HUES6 (cell line): Measurements from ENCODE around the gene MPZL2.
"Not testable (repeated sequence)": the region's sequence is repeated elsewhere in the genome, so short reads cannot be mapped to it uniquely, and the experiment has no call there.

Experiments used
- H3K27ac ChIP-seq: 2 replicates; pipeline ENCODE4 v1.7.0; 2013; ENCODE audit warnings: low read depth, mild to moderate bottlenecking, low read length, inconsistent platforms
- H3K27me3 ChIP-seq: 2 replicates; pipeline ENCODE4 v1.6.1; 2013; ENCODE audit warnings: low read length; ENCODE audit not compliant: control insufficient read depth, insufficient read depth
- H3K36me3 ChIP-seq: 2 replicates; pipeline ENCODE4 v1.6.1; 2013; ENCODE audit warnings: low read length; ENCODE audit not compliant: control insufficient read depth, insufficient read depth
- H3K4me1 ChIP-seq: 2 replicates; pipeline ENCODE4 v1.6.1; 2013; ENCODE audit warnings: low read length; ENCODE audit not compliant: control insufficient read depth, insufficient read depth
- H3K4me3 ChIP-seq: 2 replicates; pipeline ENCODE4 v1.5.1; 2013; ENCODE audit warnings: low read depth, low read length
- H3K9ac ChIP-seq: one replicate; pipeline ENCODE4 v1.6.1; 2013; ENCODE audit warnings: mild to moderate bottlenecking, low read length
- H3K9me3 ChIP-seq: 2 replicates; pipeline ENCODE4 v1.6.1; 2013; ENCODE audit warnings: low read depth, low read length; ENCODE audit not compliant: control insufficient read depth, insufficient read depth

The MPZL2 gene

GRCh38 chr11:118263695-118264568, at the start of gene MPZL2:
Gene MPZL2, minus strand, starts transcription at chr11:118264297. Its CDS starts 144 bp downstream, at chr11:118264153.
- Histone ChIP-seq H3K27ac (no peak within 1 kb of the TSS), H3K4me3 (peak within 1 kb of the TSS; percentile 49), H3K9ac (peak within 1 kb of the TSS; percentile 10), H3K9me3 (no peaks in the 10 kb centered on the region), H3K4me1 (peaks cover 33% of the 10 kb centered on the region), H3K36me3 (no peaks in the 10 kb centered on the region), H3K27me3 (peaks cover 63% of the 10 kb centered on the region)

GRCh38 chr11:118313242-118313641, 49.1 kb upstream of the MPZL2 start:
- Histone ChIP-seq H3K27me3 (no peaks in the 10 kb centered on the region), H3K27ac (no peak overlapping the region), H3K4me1 (peaks cover 22% of the 10 kb centered on the region), H3K4me3 (no peak overlapping the region), H3K9ac (no peak overlapping the region), H3K36me3 (no peaks in the 10 kb centered on the region), H3K9me3 (no peaks in the 10 kb centered on the region)

- Histone ChIP-seq H3K27me3 (no peaks in the 10 kb centered on the region), H3K9ac (no peak overlapping the region), H3K4me1 (peaks cover 22% of the 10 kb centered on the region), H3K27ac (no peak overlapping the region), H3K4me3 (no peak overlapping the region), H3K36me3 (no peaks in the 10 kb centered on the region), H3K9me3 (no peaks in the 10 kb centered on the region)
Observed at GRCh38 chr11:118312328-118312727, 48.2 kb upstream of the MPZL2 start.

GRCh38 chr11:118311518-118311917, 47.4 kb upstream of the MPZL2 start:
- H3K27me3 ChIP-seq = no peaks in the 10 kb centered on the region
- peaks cover 16% of the 10 kb centered on the region for H3K4me1 ChIP-seq
- H3K4me3 ChIP-seq = no peak overlapping the region
- H3K9me3 ChIP-seq = no peaks in the 10 kb centered on the region
- H3K9ac ChIP-seq = no peak overlapping the region
- no peak overlapping the region for H3K27ac ChIP-seq
- H3K36me3 ChIP-seq = no peaks in the 10 kb centered on the region

GRCh38 chr11:118310781-118311485, 46.8 kb upstream of the MPZL2 start:
- Histone ChIP-seq H3K27me3 (no peaks in the 10 kb centered on the region), H3K9me3 (no peaks in the 10 kb centered on the region), H3K27ac (no peak overlapping the region), H3K4me1 (peaks cover 10% of the 10 kb centered on the region), H3K4me3 (no peak overlapping the region), H3K9ac (no peak overlapping the region), H3K36me3 (no peaks in the 10 kb centered on the region)

- Histone ChIP-seq H3K4me1 (peaks cover 5% of the 10 kb centered on the region), H3K27me3 (no peaks in the 10 kb centered on the region), H3K36me3 (no peaks in the 10 kb centered on the region), H3K9ac (no peak overlapping the region), H3K9me3 (no peaks in the 10 kb centered on the region), H3K27ac (no peak overlapping the region), H3K4me3 (no peak overlapping the region)
Observed at GRCh38 chr11:118310271-118310670, 46.2 kb upstream of the MPZL2 start.

GRCh38 chr11:118308995-118309528, 45.0 kb upstream of the MPZL2 start:
- not testable (repeated sequence) for H3K9me3 ChIP-seq, H3K27ac ChIP-seq, H3K36me3 ChIP-seq, H3K27me3 ChIP-seq, H3K4me3 ChIP-seq, H3K9ac ChIP-seq, H3K4me1 ChIP-seq

- no peaks in the 10 kb centered on the region for H3K9me3 ChIP-seq
- H3K4me1 ChIP-seq = no peaks in the 10 kb centered on the region
- no peaks in the 10 kb centered on the region; the same call in 1 of the 2 replicates for H3K27me3 ChIP-seq
- H3K36me3 ChIP-seq = no peaks in the 10 kb centered on the region
- H3K9ac ChIP-seq = no peak overlapping the region
- no peak overlapping the region for H3K4me3 ChIP-seq
- no peak overlapping the region for H3K27ac ChIP-seq
Observed at GRCh38 chr11:118306556-118306955, 42.5 kb upstream of the MPZL2 start.

- H3K9ac ChIP-seq = no peak overlapping the region
Observed at GRCh38 chr11:118305726-118306125, 41.6 kb upstream of the MPZL2 start.

GRCh38 chr11:118304568-118305248, 40.6 kb upstream of the MPZL2 start, which contains the start of gene CD3E:
Gene CD3E, plus strand, starts transcription at chr11:118304730. Its CDS starts 223 bp downstream, at chr11:118304953.
- Histone ChIP-seq H3K36me3 (no peaks in the 10 kb centered on the region), H3K4me3 (no peak within 1 kb of the TSS), H3K4me1 (no peaks in the 10 kb centered on the region), H3K27me3 (peaks cover 5% of the 10 kb centered on the region; the same call in 1 of the 2 replicates), H3K9ac (no peak within 1 kb of the TSS), H3K27ac (no peak within 1 kb of the TSS), H3K9me3 (no peaks in the 10 kb centered on the region)

More at GRCh38 chr11:118305726-118306125, 41.6 kb upstream of the MPZL2 start:
- H3K4me1 ChIP-seq = no peaks in the 10 kb centered on the region
- H3K4me3 ChIP-seq = no peak overlapping the region
- H3K27me3 ChIP-seq = peaks cover 1% of the 10 kb centered on the region; the same call in 1 of the 2 replicates
- no peak overlapping the region for H3K27ac ChIP-seq
- no peaks in the 10 kb centered on the region for H3K9me3 ChIP-seq
- no peaks in the 10 kb centered on the region for H3K36me3 ChIP-seq
